CD4-positive, alpha-beta T cell treated with Interleukin-2 at 100 ng/mL for 4 hours (primary cell): Measurements from ENCODE around the gene CD74.

Experiments
- DNase-seq: peaks from one replicate; pipeline ENCODE4 v3.0.0-alpha.2; 2020; ENCODE audit warnings: low spot score

The CD74 gene

DNA sequence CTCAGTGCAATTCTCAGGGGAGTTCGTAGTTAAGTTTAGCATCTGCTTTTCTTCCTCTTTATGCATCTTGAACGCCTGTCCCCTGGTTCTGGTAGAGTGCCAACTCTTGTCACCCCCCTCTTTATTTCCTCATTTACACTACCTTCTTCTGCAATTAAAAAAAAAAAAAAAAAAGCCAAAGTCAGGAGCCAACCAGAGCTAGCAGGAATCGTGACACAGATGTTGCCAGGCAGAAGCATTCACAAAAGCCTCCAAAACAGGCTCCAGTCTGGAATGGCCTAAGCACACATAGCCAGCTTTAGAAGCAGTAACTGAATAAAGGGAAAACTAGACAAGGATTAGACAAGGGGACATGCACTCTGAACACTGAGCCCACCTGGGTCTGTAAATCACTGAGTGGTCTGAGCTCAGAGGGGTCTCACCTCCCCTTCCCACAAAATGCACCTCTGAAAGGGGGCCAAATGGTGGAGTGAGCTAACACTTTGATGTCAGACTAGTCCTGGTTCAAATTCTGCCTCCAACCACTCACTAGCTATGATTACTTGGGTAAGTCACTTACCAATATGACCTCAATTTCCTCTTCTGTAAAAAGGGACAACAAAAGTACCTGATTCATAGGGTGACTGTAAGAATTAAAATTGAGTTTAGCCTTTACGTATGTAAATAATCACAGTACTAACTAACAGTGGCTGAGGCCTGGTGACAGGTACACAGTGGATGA lies 2.0 kb downstream of the CD74 start:
- peak; percentile 58 for DNase-seq

DNA sequence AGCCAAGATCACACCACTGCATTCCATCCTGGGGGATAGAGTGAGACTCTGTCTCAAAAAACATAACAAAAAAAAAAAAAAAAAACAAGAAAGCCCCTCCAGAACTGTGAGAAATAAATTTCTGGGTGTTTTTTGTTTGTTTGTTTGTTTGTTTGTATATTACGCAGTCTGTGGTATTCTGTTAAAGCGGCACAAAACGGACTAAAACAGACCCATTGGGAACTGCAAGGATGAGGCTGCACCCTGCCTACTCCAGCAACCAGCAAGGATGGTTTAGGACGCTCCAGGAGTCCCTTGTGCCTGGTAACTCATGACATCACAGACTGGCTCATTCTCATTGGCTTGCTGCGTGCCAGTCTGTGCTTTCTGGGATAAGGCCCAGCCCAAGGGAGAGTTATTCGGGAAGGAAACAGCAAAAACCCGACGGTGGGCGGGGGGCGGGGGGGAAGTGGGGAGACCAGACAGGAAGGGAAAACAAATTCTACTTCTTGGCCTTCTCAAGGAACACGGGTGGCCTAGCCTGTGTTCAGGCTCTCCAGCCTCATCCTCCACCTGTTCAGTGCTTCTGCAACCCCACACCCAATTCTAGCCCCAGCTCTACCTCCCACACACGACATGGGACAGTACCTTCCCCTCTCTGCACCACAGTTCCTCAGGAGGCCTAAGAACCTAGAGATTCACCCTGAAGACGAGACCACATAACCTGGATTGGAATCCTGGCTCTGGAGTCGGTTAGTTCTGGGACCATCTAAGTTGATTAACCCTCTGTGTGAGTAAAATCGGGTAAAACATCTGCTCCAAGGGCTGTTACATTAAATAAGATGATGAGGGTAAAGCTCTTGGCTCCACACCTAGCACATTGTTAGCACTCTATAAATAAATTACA lies 2.8 kb downstream of the CD74 start:
- peak; percentile 63 for DNase-seq

DNA sequence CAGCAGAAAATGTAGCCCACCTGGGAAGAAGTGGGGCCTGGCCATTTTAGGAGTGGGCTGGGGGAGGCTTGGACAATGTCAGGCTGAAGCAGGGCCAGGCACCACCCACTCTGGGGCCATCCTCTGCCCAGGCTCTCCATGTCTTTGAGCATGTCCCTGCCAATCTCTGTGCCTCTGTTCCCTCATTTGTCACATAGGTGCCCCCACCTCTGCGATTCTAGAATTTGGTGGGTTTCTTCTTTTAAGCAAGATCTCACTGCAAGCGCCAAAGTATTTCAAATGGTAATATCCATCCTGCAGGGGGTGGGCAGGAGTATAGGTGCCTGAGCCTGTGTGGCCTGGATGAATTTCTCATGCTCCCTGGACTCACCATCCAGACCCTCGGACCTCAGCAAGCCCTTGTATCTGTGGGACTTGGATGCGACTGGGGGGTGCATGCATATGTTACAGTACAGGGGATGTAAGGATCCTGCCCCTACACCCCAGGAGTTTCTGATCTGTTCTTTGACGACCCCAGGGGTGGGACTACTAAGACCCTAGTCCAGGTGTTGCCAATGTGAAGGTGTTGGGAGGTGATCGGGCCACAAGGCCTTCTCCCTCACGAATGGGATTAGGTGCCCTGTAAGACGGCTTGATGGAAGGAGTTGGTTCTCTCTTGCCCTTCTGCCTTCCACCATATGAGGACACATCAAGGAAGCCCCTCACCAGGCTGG lies 4.3 kb downstream of the CD74 start:
- no peak for DNase-seq

DNA sequence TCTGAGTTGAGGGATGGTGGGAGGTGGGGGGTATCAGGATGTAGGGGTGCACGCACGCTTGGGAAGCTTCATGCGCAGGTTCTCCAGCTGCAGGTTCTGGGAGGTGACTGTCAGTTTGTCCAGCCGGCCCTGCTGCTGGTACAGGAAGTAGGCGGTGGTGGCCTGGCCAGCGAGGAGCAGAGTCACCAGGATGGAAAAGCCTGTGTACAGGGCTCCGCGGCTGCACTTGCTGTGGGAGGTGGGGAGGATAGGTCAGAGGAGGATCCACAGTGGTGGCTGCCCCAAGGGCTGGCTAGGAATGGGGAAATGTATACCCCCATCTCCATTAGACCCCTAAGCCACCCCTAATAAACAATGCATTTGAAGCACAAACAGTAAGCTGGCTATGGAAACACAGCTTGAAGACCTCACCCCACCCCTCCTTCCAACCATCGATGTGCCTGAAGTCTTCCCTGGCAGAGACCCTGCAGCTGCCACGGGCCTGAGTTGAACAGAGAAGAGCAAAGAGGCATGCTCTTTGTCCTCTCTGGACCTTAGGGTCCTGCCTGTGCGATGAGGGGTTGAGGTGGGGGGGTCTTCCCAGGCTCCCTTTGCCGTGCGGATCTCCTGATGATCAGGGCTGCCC lies 5.5 kb downstream of the CD74 start:
- DNase-seq: no peak

DNA sequence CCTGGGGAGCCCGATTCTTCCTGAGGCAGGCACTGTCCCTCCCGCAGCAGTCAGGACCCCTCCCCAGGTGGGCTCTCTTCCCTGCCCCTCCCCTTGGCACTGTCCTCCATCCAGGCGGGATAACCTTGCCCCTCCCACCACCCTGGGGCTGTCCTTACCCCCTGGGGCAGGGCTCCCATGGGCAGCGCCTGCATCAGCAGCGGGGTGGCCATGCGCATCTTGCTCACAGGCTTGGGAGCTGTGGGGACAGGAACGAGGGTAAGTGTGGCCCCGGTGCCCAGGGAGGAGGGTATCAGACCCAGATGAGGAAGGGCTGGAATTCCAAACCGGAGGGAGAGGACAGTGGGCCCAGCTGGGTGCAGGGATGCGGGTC lies 6.0 kb downstream of the CD74 start:
- DNase-seq: no peak

DNA sequence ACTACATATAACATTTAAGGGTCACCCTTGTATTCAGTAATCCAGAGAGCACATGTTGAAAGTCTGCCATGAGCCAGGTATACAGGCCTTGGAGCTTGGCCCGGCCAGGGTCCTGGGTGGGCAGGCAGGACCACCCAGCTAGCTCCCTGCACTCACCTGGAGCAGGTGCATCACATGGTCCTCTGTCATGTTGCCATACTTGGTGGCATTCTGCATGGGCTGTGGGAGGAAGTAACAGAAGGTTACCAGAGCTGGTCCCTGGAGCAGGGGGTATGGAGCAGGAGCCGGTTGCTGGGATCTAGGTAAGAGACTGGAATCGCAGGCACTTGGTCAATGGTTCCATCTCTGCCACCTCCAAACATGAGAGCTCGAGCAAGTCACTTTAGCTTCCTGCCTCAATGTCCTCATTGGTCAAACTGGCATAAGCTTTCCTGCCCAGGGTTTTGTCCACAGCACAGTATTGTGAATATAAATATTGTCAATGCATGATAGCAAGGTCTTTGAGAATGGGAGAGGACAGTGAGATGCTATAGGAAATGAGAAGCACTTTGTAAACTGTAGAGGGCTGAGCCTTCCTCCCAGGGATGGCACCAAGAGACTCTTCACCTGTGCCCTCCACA lies 6.5 kb downstream of the CD74 start:
- no peak for DNase-seq

DNA sequence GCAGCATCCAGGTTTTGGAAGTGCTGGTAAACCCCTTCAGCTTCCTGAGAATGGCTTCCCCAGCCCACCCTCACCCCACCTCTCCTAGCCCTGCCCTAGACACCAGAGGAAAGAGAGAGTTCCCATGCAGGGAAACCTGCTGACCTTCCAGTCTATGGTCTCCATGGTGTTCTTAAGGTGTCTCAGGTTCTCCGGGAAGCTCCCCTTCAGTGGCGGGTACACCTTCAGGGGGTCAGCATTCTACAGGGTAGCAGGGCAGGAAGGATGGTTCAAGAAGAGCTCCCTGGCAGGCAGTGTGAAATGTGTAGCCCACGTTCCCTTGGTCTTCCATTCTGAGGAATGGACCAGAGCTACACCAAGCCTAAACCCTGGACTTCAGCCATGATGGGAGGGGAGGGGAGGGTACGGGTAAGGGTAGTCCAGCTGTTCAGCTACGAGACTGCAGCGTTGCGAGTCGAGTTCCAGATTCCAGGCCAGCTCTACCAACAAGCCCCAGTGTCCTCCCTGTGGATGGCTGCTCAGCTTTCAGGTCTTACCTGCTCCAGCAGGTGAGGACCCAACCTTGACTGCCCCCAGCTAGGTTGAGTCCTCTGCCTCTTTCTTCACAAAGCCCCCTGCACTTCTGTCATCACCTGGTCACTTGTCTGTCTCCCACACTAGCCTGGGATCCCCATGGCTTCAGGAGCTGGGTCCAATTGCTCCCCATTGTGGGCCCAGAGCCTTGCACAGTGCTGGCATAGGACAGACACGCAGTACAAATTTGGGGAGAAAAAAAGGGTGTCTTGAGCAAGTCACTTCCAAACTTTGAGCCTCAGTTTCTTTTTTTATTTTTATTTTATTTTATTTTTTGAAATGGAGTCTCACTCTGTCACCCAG lies 7.5 kb downstream of the CD74 start:
- no peak for DNase-seq

DNA sequence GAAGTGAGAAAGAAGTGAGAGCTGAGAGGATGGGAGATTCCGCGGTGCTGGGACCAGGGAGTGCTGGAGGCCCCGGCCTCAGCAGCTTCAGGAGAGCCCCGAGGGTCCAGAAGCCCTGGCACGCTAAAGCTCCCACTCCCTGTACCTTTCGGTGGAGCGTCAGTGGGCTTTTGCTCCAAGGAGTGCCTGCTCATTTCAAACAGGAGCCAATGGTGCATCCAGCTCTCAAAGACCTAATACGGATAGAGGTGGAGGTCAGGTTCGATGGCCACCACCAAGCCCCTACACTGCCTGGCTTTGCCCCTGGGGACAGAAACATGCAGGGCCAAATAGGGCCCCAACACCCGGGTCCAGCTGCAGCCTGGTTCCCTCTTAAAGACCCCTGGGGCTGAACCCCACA lies 8.2 kb downstream of the CD74 start:
- no peak for DNase-seq

DNA sequence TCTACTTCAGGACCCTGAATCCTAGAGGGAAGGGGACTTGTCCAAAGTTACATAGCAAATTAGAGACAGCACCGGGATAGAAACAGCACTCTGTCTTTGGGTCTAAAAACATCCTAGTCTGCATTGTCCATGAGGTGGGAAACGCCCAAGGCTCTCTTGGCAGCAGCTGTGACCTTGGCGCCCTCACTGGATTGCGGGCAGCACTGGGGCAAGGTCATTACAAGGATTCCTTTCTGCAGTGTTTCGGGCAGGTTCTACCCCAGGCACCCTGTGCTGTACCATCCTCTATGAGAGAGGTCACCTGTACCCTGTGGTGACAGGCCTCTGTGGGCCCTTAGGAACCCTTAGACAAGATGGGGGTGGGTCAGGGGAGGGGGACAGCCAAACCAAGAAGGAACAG lies 8.6 kb downstream of the CD74 start:
- DNase-seq: no peak

DNA sequence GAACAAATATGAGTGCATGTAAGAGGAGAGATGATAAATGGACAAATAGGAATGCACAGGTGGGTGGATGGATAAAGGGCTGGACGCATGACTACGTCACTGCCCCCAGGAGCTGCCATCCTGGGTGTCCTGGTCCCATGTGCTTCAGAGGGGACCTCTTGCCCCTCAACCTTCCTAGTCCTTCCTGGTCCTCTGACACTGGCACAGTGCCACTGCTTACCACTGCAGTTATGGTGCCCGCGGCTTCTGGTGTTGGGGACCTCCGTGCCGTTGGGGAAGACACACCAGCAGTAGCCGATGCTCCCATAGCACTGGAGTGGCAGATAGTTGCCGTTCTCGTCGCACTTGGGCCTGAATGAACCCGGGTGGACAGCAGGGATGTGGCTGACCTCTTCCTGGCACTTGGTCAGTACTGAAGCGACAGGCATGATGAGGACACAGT lies 9.8 kb downstream of the CD74 start:
- DNase-seq: no peak

DNA sequence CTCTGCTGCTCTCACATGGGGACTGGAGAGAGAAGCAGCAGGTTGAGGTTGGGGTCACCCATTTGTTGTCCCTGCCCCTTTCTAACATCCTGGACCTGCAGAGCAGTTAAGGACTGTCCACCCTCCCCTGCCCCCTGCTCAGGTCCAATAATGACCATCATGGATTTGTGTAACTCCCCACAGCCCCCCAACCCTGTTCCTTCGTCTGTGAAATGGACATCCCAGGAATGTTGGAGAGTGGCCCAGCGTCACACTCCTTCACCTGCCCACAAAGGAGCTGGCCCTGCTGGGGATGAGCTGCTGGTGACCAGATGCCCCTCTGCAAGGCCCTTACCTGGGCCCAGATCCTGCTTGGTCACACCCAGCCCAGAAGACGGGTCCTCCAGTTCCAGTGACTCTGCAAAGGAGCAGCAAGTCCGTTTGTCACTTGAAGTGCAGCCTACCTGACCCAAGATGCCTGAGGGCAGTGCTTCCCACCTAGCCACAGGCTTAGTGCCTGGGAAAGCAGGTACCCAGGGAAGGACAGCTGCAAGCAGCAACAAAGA lies 10.4 kb downstream of the CD74 start:
- DNase-seq: no peak

DNA sequence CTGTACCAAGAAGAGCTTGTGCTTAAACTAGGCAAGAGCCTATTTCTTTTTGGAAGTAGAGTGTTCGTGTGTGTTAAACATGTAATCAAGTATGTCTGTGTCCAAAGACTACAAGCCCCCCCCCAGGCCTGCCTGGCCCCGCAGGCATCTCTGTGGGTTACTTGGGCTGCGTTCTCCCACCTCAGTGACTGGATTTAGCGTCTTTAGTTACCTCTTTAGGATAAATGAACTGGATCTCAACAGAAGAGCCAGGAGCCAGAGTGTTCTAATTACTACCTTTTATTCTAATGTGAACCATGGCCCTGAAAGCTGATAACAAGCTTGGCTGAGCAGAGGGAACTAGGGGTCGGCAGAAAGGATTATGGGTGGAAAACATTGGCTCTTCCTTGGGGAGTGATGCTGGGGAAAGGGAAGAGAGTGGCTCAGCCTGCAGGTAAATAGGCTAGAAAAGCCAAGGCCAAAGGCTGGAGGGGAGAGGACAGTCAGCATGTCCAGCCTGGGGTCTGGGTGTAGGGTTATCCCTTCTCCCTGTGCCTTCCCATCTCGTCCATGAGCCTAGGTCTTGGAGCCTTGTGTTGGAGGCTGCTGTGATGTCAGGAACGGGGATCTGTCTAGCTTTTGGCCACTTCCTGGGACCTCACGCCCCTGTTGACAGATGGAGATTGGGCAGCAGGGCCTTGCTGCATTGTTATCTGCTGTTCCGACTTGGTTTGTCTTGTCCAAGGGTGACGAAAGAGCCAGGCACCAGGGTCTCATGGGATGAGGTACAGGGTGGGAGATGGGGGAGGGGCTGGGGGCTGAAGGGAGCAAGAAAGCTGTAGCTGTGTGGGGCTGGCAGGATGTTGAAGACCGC lies 11.1 kb downstream of the CD74 start:
- no peak for DNase-seq

DNA sequence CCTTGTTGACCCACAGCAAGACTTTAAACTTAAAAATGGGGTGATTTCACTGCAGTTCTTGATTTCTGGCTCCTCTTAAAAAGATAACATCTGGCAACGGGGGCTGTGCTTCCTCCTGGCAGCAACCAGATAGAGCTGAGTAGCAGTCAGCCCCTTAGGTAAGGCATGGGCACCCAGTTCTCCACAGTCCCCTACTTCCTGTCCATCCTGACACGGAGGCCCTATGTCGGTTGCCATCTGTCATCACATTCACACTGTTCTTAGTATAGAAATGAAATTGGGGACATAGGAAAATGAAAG lies 11.7 kb downstream of the CD74 start:
- DNase-seq: no peak

DNA sequence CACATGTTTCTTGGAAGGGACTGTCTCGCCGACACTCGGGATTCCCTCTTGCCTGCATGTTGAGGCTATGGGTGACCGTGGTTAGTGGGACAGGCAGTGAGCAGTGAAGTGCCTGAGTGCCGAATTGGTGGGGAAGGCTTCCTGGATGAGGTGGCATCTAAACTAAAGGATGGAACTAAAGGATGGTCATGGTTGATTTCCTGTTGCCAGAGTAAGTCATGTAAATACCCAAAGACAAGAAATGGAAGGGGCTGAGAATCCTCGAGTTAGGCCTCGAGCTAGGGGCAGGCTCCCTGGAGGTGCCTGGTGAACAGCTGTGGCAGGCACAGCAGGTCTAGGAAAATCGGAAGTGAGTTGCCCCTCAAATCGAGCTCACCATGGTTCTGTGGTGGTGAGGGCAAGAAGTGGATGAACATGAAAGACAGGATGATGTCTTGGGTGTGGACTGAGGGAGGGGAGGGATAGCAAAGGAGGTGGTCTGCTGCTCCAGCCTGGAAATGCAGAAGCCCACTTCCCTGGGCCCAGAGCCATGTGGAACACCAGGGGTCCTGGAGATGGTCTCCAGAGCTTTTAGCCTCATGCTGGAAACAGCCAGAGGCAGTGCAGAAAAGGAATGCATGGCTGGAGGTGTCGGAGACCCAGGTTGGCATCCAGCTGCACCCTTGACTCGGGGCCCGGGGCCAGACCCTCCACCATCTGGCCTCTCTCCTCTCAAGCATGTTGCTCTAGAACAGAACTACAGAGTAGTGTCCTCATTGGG lies 12.2 kb downstream of the CD74 start:
- DNase-seq: no peak

DNA sequence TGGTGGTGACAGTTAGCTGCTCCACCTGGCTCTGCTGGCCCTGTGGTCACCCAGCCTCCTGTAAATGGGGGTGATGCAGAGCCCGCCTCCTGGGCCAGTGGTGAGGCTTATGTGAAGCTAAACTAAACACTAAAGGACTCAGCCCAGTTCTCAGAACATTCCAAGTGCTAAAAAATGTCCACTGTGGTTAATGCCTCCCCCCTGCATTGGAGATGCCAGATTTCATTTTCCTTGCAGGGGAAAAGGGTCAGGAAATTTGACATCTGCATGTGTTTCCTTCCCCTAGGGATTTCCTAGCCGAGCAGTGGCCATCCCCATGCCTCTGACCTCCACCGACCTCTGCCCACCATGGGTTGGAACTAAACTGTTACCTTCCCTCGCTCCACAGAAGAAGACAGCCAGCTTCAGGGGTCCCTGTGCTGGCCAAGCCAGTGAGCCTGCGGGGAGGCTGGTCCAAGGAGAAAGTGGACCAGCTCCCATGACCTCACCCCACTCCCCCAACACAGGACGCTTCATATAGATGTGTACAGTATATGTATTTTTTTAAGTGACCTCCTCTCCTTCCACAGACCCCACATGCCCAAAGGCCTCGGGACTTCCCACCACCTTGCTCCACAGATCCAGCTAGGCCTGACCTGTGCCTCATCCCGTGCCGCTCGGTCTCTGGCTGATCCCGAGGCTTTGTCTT lies 13.0 kb downstream of the CD74 start:
- no peak for DNase-seq

DNA sequence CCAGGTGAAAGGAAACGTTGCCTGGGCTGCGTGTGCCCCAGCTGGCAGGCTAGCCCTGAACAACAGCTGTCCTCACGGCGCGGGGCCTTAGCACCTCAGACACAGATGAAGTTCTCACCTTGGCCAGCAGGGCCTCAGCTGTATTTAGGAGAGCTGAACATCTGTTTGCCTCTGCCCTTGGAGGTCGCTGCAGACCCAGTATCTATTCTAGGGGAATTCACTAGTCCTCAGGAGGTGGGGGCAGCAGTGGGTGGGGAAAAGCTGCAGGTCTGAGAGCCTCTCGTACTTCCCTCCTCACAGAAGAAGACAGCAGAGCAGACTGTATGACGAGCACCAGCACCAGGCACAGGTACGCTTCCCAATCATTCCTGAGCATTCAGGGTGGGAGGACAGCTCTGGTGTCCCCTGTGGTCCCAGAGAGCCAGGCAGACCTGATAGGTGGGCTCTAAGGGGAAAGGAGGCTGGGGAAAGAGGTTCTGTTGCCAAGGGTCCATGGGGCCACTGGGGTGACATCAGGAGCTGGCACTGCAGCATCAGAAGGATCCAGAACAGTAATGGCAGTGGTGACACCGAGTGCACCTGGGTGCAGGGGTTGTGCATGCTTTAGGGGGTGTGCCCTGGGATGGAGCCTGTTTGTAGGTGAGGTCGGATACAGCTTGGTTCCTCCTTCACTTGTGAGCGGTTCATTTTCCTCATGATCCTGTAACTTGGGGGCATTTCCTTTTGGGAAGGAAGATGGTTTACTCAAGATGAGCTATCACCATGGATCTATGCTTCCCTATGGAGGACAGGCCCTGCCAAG lies 13.8 kb downstream of the CD74 start:
- peak; percentile 24 for DNase-seq
